Hepatocyte (in vitro differentiated cells): ENCODE data around the gene CLPTM1.

ENCODE experiments used
- EZH2 ChIP-seq: fragments of 200-600 bp; sonication (generic); IDR thresholded peaks from 2 replicates; pipeline ENCODE4 v1.6.1; 2016; ENCODE audit warnings: antibody characterized with exemption, mild to moderate bottlenecking, borderline replicate concordance
- EZH2phosphoT487 ChIP-seq: fragments of 200-600 bp; sonication (generic); IDR thresholded peaks from one replicate; pipeline ENCODE4 v1.6.1; 2018; ENCODE audit warnings: antibody characterized with exemption, mild to moderate bottlenecking, low read depth, moderate library complexity; ENCODE audit not compliant: unreplicated experiment, severe bottlenecking
- TF ChIP-seq, protein P1 (sequence below): fragments of 200-600 bp; sonication (generic); IDR thresholded peaks from 2 replicates; pipeline ENCODE4 v1.5.1; 2016; ENCODE audit warnings: antibody characterized with exemption, mild to moderate bottlenecking; ENCODE audit not compliant: poor library complexity

GRCh38 chr19:44958090-44958489 is 2.9 kb downstream of the CLPTM1 start:
- TF ChIP-seq, protein P1, sequence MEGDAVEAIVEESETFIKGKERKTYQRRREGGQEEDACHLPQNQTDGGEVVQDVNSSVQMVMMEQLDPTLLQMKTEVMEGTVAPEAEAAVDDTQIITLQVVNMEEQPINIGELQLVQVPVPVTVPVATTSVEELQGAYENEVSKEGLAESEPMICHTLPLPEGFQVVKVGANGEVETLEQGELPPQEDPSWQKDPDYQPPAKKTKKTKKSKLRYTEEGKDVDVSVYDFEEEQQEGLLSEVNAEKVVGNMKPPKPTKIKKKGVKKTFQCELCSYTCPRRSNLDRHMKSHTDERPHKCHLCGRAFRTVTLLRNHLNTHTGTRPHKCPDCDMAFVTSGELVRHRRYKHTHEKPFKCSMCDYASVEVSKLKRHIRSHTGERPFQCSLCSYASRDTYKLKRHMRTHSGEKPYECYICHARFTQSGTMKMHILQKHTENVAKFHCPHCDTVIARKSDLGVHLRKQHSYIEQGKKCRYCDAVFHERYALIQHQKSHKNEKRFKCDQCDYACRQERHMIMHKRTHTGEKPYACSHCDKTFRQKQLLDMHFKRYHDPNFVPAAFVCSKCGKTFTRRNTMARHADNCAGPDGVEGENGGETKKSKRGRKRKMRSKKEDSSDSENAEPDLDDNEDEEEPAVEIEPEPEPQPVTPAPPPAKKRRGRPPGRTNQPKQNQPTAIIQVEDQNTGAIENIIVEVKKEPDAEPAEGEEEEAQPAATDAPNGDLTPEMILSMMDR: no peak
- TF ChIP-seq EZH2 (no peak), EZH2phosphoT487 (no peak)
